Activated T-helper 2 cell treated with anti-CD3 and anti-CD28 coated beads, Interferon-gamma antibody, Interleukin-2, Interleukin-4, amounts not matched to agents 10 μg/mL and 5 μg/mL and 100 μg/mL, durations not matched to agents 14 hours and 24 hours and 36 hours (primary cell): ENCODE data around the gene UBQLN4. TPM values are rescaled to one million over a fixed set of nuclear protein-coding genes. Genes with fewer than 3 reads are reported as not detected.

Experiments used
- DNase-seq: peaks from one replicate; pipeline ENCODE4 v3.0.0; 2021; ENCODE audit warnings: low spot score
- H3K27ac Mint-ChIP-seq: one replicate; pipeline ENCODE4 v1.8.0; 2021; ENCODE audit warnings: mixed read lengths
- H3K27me3 Mint-ChIP-seq: one replicate; pipeline ENCODE4 v1.8.0; 2021; ENCODE audit warnings: low read depth, mixed read lengths
- H3K36me3 Mint-ChIP-seq: one replicate; pipeline ENCODE4 v1.8.0; 2021; ENCODE audit warnings: low read depth, mixed read lengths
- H3K4me1 Mint-ChIP-seq: one replicate; pipeline ENCODE4 v1.8.0; 2021; ENCODE audit warnings: low read depth, mixed read lengths
- H3K4me3 Mint-ChIP-seq: one replicate; pipeline ENCODE4 v1.8.0; 2021; ENCODE audit warnings: low read depth, mild to moderate bottlenecking, moderate library complexity, mixed read lengths
- H3K9me3 Mint-ChIP-seq: one replicate; pipeline ENCODE4 v1.8.0; 2021; ENCODE audit warnings: mixed read lengths
- intact Hi-C: fragments of 100-400 bp; cut with micrococcal nuclease; formaldehyde crosslinking; loops from one replicate; pipeline ENCODE4 v1.15.1; 2023
- total RNA-seq: library from RNA; stranded (reverse); gene quantifications from 2 replicates; pipeline ENCODE4 v1.2.3, GENCODE V29; 2022

Gene UBQLN4
- 71.3 and 73.3 TPM in 2 replicates for total RNA-seq

GRCh38 chr1:156053768-156054499, at the start of gene UBQLN4:
UBQLN4 (minus strand) TSS chr1:156053798; CDS start chr1:156053701, 97 bp downstream.
- Mint-ChIP-seq H3K27me3 (no peaks in the 10 kb centered on the region), H3K4me1 (peaks cover 25% of the 10 kb centered on the region), H3K4me3 (peak within 1 kb of the TSS; percentile 96), H3K9me3 (no peaks in the 10 kb centered on the region), H3K27ac (peak within 1 kb of the TSS; percentile 96), H3K36me3 (peaks cover 39% of the 10 kb centered on the region)
- intact Hi-C loops, result loop anchor here (1.0 to 5.0 kb wide), 7 partner anchors 28 to 847 kb away; partner anchors contain the start of genes KHDC4, MEX3A, MTX1 and SMG5
- peak; percentile 79 for DNase-seq

- DNase-seq, result no peak
- Mint-ChIP-seq H3K4me1 (peaks cover 63% of the 10 kb centered on the region), H3K27me3 (no peaks in the 10 kb centered on the region), H3K27ac (peak overlapping the region; percentile 39), H3K4me3 (no peak overlapping the region), H3K9me3 (no peaks in the 10 kb centered on the region), H3K36me3 (no peaks in the 10 kb centered on the region)
- intact Hi-C loops, result no loop called here
Observed at GRCh38 chr1:156102633-156103511, 49.3 kb upstream of the UBQLN4 start.

GRCh38 chr1:156101880-156102279, 48.3 kb upstream of the UBQLN4 start:
- intact Hi-C loops, result no loop called here

GRCh38 chr1:156100205-156100995, 46.8 kb upstream of the UBQLN4 start:
- Mint-ChIP-seq H3K36me3 (no peaks in the 10 kb centered on the region), H3K27me3 (no peaks in the 10 kb centered on the region), H3K4me1 (peaks cover 70% of the 10 kb centered on the region), H3K9me3 (no peaks in the 10 kb centered on the region), H3K27ac (peak overlapping the region; percentile 65), H3K4me3 (no peak overlapping the region)
- intact Hi-C loops, result no loop called here
- no peak for DNase-seq

More at GRCh38 chr1:156101880-156102279, 48.3 kb upstream of the UBQLN4 start:
- Mint-ChIP-seq H3K27ac (peak overlapping the region; percentile 34), H3K27me3 (no peaks in the 10 kb centered on the region), H3K4me1 (peaks cover 66% of the 10 kb centered on the region), H3K36me3 (no peaks in the 10 kb centered on the region), H3K4me3 (no peak overlapping the region), H3K9me3 (no peaks in the 10 kb centered on the region)
- DNase-seq, result no peak

- Mint-ChIP-seq H3K4me3 (no peak overlapping the region), H3K36me3 (no peaks in the 10 kb centered on the region), H3K4me1 (peaks cover 59% of the 10 kb centered on the region), H3K9me3 (no peaks in the 10 kb centered on the region), H3K27me3 (no peaks in the 10 kb centered on the region), H3K27ac (no peak overlapping the region)
- intact Hi-C loops, result no loop called here
- DNase-seq, result no peak
Observed at GRCh38 chr1:156099282-156099681, 45.7 kb upstream of the UBQLN4 start.

GRCh38 chr1:156098784-156099183, 45.2 kb upstream of the UBQLN4 start:
- Mint-ChIP-seq H3K4me3 (no peak overlapping the region), H3K36me3 (no peaks in the 10 kb centered on the region), H3K9me3 (no peaks in the 10 kb centered on the region), H3K27me3 (peaks cover 2% of the 10 kb centered on the region), H3K27ac (peak overlapping the region; percentile 95), H3K4me1 (peaks cover 55% of the 10 kb centered on the region)
- intact Hi-C loops, result loop anchor here (1.0 kb wide), 1 partner anchor 8 kb away; no protein-coding TSS in a partner anchor
- no peak for DNase-seq

- H3K36me3 Mint-ChIP-seq, result no peaks in the 10 kb centered on the region
- H3K4me3 Mint-ChIP-seq, result peak overlapping the region; percentile 49
- H3K4me1 Mint-ChIP-seq, result peaks cover 45% of the 10 kb centered on the region
- peaks cover 5% of the 10 kb centered on the region for H3K27me3 Mint-ChIP-seq
- no peaks in the 10 kb centered on the region for H3K9me3 Mint-ChIP-seq
- peak overlapping the region; percentile 95 for H3K27ac Mint-ChIP-seq
- intact Hi-C loops, result loop anchor here (1.0 to 2.0 kb wide), 5 partner anchors 9 to 125 kb away; partner anchors contain the start of gene LMNA
- no peak for DNase-seq
Observed at GRCh38 chr1:156097499-156098178, 44.0 kb upstream of the UBQLN4 start.

- Mint-ChIP-seq H3K36me3 (no peaks in the 10 kb centered on the region), H3K27ac (peak overlapping the region; percentile 95), H3K4me3 (peak overlapping the region; percentile 49), H3K9me3 (no peaks in the 10 kb centered on the region), H3K27me3 (peaks cover 5% of the 10 kb centered on the region), H3K4me1 (peaks cover 45% of the 10 kb centered on the region)
- intact Hi-C loops, result loop anchor here (1.0 to 2.0 kb wide), 5 partner anchors 17 to 126 kb away; partner anchors contain the start of gene LMNA
- peak; percentile 71 for DNase-seq
Observed at GRCh38 chr1:156096640-156097391, 43.2 kb upstream of the UBQLN4 start.

- Mint-ChIP-seq H3K4me3 (no peak overlapping the region), H3K36me3 (no peaks in the 10 kb centered on the region), H3K27ac (peak overlapping the region; percentile 95), H3K4me1 (peaks cover 41% of the 10 kb centered on the region), H3K9me3 (no peaks in the 10 kb centered on the region), H3K27me3 (peaks cover 5% of the 10 kb centered on the region)
- intact Hi-C loops, result loop anchor here (1.0 to 2.0 kb wide), 2 partner anchors 34 to 127 kb away; no protein-coding TSS in a partner anchor
- DNase-seq, result no peak
Observed at GRCh38 chr1:156095906-156096508, 42.4 kb upstream of the UBQLN4 start.

- Mint-ChIP-seq H3K36me3 (no peaks in the 10 kb centered on the region), H3K27me3 (peaks cover 14% of the 10 kb centered on the region), H3K27ac (no peak overlapping the region), H3K4me1 (peaks cover 14% of the 10 kb centered on the region), H3K4me3 (no peak overlapping the region), H3K9me3 (no peaks in the 10 kb centered on the region)
- intact Hi-C loops, result no loop called here
- no peak for DNase-seq
Observed at GRCh38 chr1:156091610-156092009, 38.0 kb upstream of the UBQLN4 start.

- DNase-seq, result peak; percentile 76
- Mint-ChIP-seq H3K4me1 (peaks cover 6% of the 10 kb centered on the region), H3K27me3 (peaks cover 20% of the 10 kb centered on the region), H3K4me3 (no peak overlapping the region), H3K9me3 (no peaks in the 10 kb centered on the region), H3K27ac (no peak overlapping the region), H3K36me3 (no peaks in the 10 kb centered on the region)
- intact Hi-C loops, result loop anchor here (1.0 kb wide), 2 partner anchors 39 to 134 kb away; no protein-coding TSS in a partner anchor
Observed at GRCh38 chr1:156090840-156091188, 37.2 kb upstream of the UBQLN4 start.
